ENCODE data around the gene PLSCR2. TPM values are rescaled to one million over a fixed set of nuclear protein-coding genes. Genes with fewer than 3 reads are reported as not detected.

PLSCR2 gene
- total RNA-seq, 2 donors from 2014 or later, result not detected

- Histone ChIP-seq H3K36me3 (replicated peaks in 1 of 2; ENCODE audit: insufficient read depth in 1 of 2, low read depth in 2 of 2) (no peaks in the 10 kb centered on the region), H3K4me3 (no peak overlapping the region), H3K27me3 (no peaks in the 10 kb centered on the region), H3K27ac (no peak overlapping the region), H3K9me3 (no peaks in the 10 kb centered on the region), H3K4me1 (peaks cover 23% of the 10 kb centered on the region)
- ATAC-seq (no peak), DNase-seq (no peak)
- no peak for TF ChIP-seq CTCF (IDR thresholded peaks at IDR 0.05)
- TF ChIP-seq POLR2A (IDR thresholded peaks at IDR 0.05), result no peak
- intact Hi-C loops (cut with DNase I), result no loop called here
- WGBS, 2 donors, result 77 to 94% methylated on average over 1 of the region's 1 CpG
Observed at GRCh38 chr3:146471012-146471411, 1.7 kb upstream of the PLSCR2 start.

GRCh38 chr3:146470425-146470990 is 1.1 kb upstream of the PLSCR2 start:
- 86 to 88% methylated on average over 9 of the region's 9 CpGs for WGBS, 2 donors
- ATAC-seq (no peak), DNase-seq (no peak)
- no peaks in the 10 kb centered on the region for H3K36me3 ChIP-seq (replicated peaks in 1 of 2; ENCODE audit: insufficient read depth in 1 of 2, low read depth in 2 of 2)
- peaks cover 23% of the 10 kb centered on the region for H3K4me1 ChIP-seq
- TF ChIP-seq CTCF (IDR thresholded peaks at IDR 0.05) (no peak), POLR2A (IDR thresholded peaks at IDR 0.05) (no peak)
- intact Hi-C loops (cut with DNase I), result no loop called here
- H3K27ac ChIP-seq, result peak overlapping the region; percentile 95 to 98 (median 96)
- H3K27me3 ChIP-seq, result no peaks in the 10 kb centered on the region
- H3K4me3 ChIP-seq, result no peak overlapping the region
- no peaks in the 10 kb centered on the region for H3K9me3 ChIP-seq

- Histone ChIP-seq H3K9me3 (no peaks in the 10 kb centered on the region), H3K4me3 (no peak overlapping the region), H3K27me3 (no peaks in the 10 kb centered on the region), H3K36me3 (replicated peaks in 1 of 2; ENCODE audit: insufficient read depth in 1 of 2, low read depth in 2 of 2) (no peaks in the 10 kb centered on the region), H3K27ac (peak overlapping the region; percentile 95 to 98 (median 96)), H3K4me1 (peaks cover 23% of the 10 kb centered on the region)
- DNase-seq (peak in 1 of 4 donors; percentile 22), ATAC-seq (no peak)
- WGBS, 2 donors, result 65 to 69% methylated on average over 10 of the region's 10 CpGs
- TF ChIP-seq CTCF (IDR thresholded peaks at IDR 0.05) (no peak), POLR2A (IDR thresholded peaks at IDR 0.05) (no peak)
- intact Hi-C loops (cut with DNase I), result no loop called here
Observed at GRCh38 chr3:146468671-146469149, 651 bp downstream of the PLSCR2 start.

- Histone ChIP-seq H3K27ac (peak overlapping the region in 3 of 4 donors; percentile 95 to 98 (median 98)), H3K9me3 (no peaks in the 10 kb centered on the region), H3K36me3 (replicated peaks in 1 of 2; ENCODE audit: insufficient read depth in 1 of 2, low read depth in 2 of 2) (no peaks in the 10 kb centered on the region), H3K4me3 (no peak overlapping the region), H3K4me1 (peaks cover 23% of the 10 kb centered on the region), H3K27me3 (no peaks in the 10 kb centered on the region)
- no peak for TF ChIP-seq CTCF (IDR thresholded peaks at IDR 0.05)
- no peak for TF ChIP-seq POLR2A (IDR thresholded peaks at IDR 0.05)
- WGBS, 2 donors, result 40 to 53% methylated on average over 4 of the region's 4 CpGs
- ATAC-seq (no peak), DNase-seq (peak in 3 of 4 donors; percentile 8 to 41 (median 31))
- intact Hi-C loops (cut with DNase I), result no loop called here
Observed at GRCh38 chr3:146468234-146468633, 1.1 kb downstream of the PLSCR2 start.

- intact Hi-C loops (cut with DNase I), result no loop called here
- ATAC-seq (no peak), DNase-seq (no peak)
- H3K9me3 ChIP-seq, result no peaks in the 10 kb centered on the region
- H3K4me1 ChIP-seq, result peaks cover 23% of the 10 kb centered on the region
- WGBS, 2 donors, result 0 to 2% methylated on average over 1 of the region's 1 CpG
- H3K27ac ChIP-seq, result peak overlapping the region in 1 of 4 donors; percentile 10
- H3K27me3 ChIP-seq, result no peaks in the 10 kb centered on the region
- H3K4me3 ChIP-seq, result no peak overlapping the region
- no peaks in the 10 kb centered on the region for H3K36me3 ChIP-seq (replicated peaks in 1 of 2; ENCODE audit: insufficient read depth in 1 of 2, low read depth in 2 of 2)
- no peak for TF ChIP-seq CTCF (IDR thresholded peaks at IDR 0.05)
Observed at GRCh38 chr3:146466604-146467003, 2.8 kb downstream of the PLSCR2 start.
